ENCODE measurements around the gene GPBP1L1. TPM values are rescaled to one million over a fixed set of nuclear protein-coding genes. Genes with fewer than 3 reads are reported as not detected.

GPBP1L1 gene
- total and polyA plus RNA-seq, 2 of the 13 experiments (the other 11 are each of a cell fraction or from before 2014, with no cell fraction given): 45.9 to 86.1 TPM

DNA sequence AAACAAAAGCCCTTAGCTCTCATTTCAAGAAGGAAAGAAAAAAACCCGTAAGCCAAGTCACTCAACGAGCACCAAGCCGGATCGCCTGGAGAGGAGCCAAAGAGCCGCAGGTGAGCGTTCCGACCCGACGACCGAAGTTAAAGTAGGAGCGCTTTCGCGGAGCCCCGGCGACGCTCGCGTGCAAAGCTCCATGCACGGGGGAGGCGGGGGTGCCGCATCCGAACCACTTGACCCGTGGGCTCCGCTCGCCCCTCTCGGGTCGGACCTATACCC lies 382 bp downstream of the GPBP1L1 start (continued):
- TF ChIP-seq, protein P1, sequence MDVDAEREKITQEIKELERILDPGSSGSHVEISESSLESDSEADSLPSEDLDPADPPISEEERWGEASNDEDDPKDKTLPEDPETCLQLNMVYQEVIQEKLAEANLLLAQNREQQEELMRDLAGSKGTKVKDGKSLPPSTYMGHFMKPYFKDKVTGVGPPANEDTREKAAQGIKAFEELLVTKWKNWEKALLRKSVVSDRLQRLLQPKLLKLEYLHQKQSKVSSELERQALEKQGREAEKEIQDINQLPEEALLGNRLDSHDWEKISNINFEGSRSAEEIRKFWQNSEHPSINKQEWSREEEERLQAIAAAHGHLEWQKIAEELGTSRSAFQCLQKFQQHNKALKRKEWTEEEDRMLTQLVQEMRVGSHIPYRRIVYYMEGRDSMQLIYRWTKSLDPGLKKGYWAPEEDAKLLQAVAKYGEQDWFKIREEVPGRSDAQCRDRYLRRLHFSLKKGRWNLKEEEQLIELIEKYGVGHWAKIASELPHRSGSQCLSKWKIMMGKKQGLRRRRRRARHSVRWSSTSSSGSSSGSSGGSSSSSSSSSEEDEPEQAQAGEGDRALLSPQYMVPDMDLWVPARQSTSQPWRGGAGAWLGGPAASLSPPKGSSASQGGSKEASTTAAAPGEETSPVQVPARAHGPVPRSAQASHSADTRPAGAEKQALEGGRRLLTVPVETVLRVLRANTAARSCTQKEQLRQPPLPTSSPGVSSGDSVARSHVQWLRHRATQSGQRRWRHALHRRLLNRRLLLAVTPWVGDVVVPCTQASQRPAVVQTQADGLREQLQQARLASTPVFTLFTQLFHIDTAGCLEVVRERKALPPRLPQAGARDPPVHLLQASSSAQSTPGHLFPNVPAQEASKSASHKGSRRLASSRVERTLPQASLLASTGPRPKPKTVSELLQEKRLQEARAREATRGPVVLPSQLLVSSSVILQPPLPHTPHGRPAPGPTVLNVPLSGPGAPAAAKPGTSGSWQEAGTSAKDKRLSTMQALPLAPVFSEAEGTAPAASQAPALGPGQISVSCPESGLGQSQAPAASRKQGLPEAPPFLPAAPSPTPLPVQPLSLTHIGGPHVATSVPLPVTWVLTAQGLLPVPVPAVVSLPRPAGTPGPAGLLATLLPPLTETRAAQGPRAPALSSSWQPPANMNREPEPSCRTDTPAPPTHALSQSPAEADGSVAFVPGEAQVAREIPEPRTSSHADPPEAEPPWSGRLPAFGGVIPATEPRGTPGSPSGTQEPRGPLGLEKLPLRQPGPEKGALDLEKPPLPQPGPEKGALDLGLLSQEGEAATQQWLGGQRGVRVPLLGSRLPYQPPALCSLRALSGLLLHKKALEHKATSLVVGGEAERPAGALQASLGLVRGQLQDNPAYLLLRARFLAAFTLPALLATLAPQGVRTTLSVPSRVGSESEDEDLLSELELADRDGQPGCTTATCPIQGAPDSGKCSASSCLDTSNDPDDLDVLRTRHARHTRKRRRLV (CRISPR knock-in tag; IDR thresholded peaks at IDR 0.05): no peak
- TF ChIP-seq, protein P2, sequence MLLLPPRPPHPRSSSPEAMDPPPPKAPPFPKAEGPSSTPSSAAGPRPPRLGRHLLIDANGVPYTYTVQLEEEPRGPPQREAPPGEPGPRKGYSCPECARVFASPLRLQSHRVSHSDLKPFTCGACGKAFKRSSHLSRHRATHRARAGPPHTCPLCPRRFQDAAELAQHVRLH (CRISPR knock-in tag; IDR thresholded peaks at IDR 0.05; ENCODE audit: borderline replicate concordance, low read depth): 0 out of 2 replicates have a peak, but pooled peaks have one; percentile 1
- TF ChIP-seq ZNF772 (CRISPR knock-in tag; IDR thresholded peaks at IDR 0.05) (no peak), ZNF234 (CRISPR knock-in tag; conservative IDR thresholded peaks at IDR 0.05) (no peak), ZNF556 (CRISPR knock-in tag; IDR thresholded peaks at IDR 0.05; ENCODE audit: borderline replicate concordance) (no peak), ZNF747 (CRISPR knock-in tag; IDR thresholded peaks at IDR 0.05; ENCODE audit: borderline replicate concordance) (no peak), STAG1 (CRISPR knock-in tag; IDR thresholded peaks at IDR 0.05) (0 out of 2 replicates have a peak, but pooled peaks have one; percentile 7), RARG (CRISPR knock-in tag; IDR thresholded peaks at IDR 0.05; ENCODE audit: low read depth) (no peak), CBX5 (CRISPR knock-in tag; IDR thresholded peaks at IDR 0.05; ENCODE audit: borderline replicate concordance) (no peak), ZNF230 (CRISPR knock-in tag; IDR thresholded peaks at IDR 0.05) (no peak), SETDB1 (CRISPR knock-in tag; IDR thresholded peaks at IDR 0.05; ENCODE audit: borderline replicate concordance) (no peak), XRCC5 (optimal IDR thresholded peaks at IDR 0.05; ENCODE audit: low read length) (no peak), U2AF2 (IDR thresholded peaks at IDR 0.05; ENCODE audit: low read depth, low read length) (no peak)
- TF ChIP-seq, protein P3, sequence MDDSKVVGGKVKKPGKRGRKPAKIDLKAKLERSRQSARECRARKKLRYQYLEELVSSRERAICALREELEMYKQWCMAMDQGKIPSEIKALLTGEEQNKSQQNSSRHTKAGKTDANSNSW (CRISPR knock-in tag; IDR thresholded peaks at IDR 0.05; ENCODE audit: borderline replicate concordance): no peak
- TF ChIP-seq, protein P4, sequence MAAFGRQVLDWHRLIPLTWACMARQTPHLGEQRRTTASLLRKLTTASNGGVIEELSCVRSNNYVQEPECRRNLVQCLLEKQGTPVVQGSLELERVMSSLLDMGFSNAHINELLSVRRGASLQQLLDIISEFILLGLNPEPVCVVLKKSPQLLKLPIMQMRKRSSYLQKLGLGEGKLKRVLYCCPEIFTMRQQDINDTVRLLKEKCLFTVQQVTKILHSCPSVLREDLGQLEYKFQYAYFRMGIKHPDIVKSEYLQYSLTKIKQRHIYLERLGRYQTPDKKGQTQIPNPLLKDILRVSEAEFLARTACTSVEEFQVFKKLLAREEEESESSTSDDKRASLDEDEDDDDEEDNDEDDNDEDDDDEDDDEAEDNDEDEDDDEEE (CRISPR knock-in tag; IDR thresholded peaks at IDR 0.05): no peak
